GM23338 (cell line): Measurements from ENCODE around the gene LILRA6. TPM values are rescaled to one million over a fixed set of nuclear protein-coding genes. Genes with fewer than 3 reads are reported as not detected.
A peak's percentile ranks its signal among the peaks of the same experiment; 100 is the strongest.

Source experiments
- ATAC-seq: fragments of 200-7000 bp; cut with Tn5 transposase; 3 replicates; pipeline ENCODE4 v1.9.1; 2020
- DNase-seq: peaks from one replicate; pipeline ENCODE4 v3.0.0-alpha.2; 2015; ENCODE audit warnings: low spot score
- H2AFZ ChIP-seq: fragments of 200-600 bp; sonication (generic); 2 replicates; pipeline ENCODE4 v1.8.0; 2016; ENCODE audit warnings: antibody characterized with exemption, mild to moderate bottlenecking, moderate library complexity
- H3F3A ChIP-seq: fragments of 200-600 bp; sonication (generic); replicated peaks from 2 replicates; pipeline ENCODE4 v1.8.0; 2017; ENCODE audit warnings: antibody characterized with exemption, mixed run types, low read depth
- H3K27ac ChIP-seq: fragments of 200-600 bp; sonication (generic); 2 replicates; pipeline ENCODE4 v1.6.1; 2016; ENCODE audit warnings: low read depth
- H3K27me3 ChIP-seq: fragments of 200-600 bp; sonication (generic); 2 replicates; pipeline ENCODE4 v1.8.0; 2016; ENCODE audit warnings: mild to moderate bottlenecking, mixed run types, moderate library complexity; ENCODE audit not compliant: insufficient read depth
- H3K36me3 ChIP-seq: fragments of 200-600 bp; sonication (generic); 2 replicates; pipeline ENCODE4 v1.8.0; 2016; ENCODE audit warnings: mild to moderate bottlenecking; ENCODE audit not compliant: insufficient read depth
- H3K4me1 ChIP-seq: fragments of 200-600 bp; sonication (generic); 2 replicates; pipeline ENCODE4 v1.8.0; 2016; ENCODE audit warnings: mild to moderate bottlenecking, moderate library complexity; ENCODE audit not compliant: insufficient read depth
- H3K4me2 ChIP-seq: fragments of 200-600 bp; sonication (generic); 2 replicates; pipeline ENCODE4 v1.7.1; 2017; ENCODE audit warnings: mixed run types
- H3K4me3 ChIP-seq: fragments of 200-600 bp; sonication (generic); 2 replicates; pipeline ENCODE4 v1.6.1; 2016; ENCODE audit warnings: mixed run types
- H3K79me2 ChIP-seq: fragments of 200-600 bp; sonication (generic); replicated peaks from 2 replicates; pipeline ENCODE4 v1.8.0; 2017; ENCODE audit warnings: mild to moderate bottlenecking; ENCODE audit not compliant: insufficient read depth
- H3K9me2 ChIP-seq: fragments of 200-600 bp; sonication (generic); 2 replicates; pipeline ENCODE4 v1.8.0; 2017; ENCODE audit not compliant: insufficient read depth
- H4K20me1 ChIP-seq: fragments of 200-600 bp; sonication (generic); replicated peaks from 2 replicates; pipeline ENCODE4 v1.8.0; 2017; ENCODE audit warnings: mild to moderate bottlenecking; ENCODE audit not compliant: insufficient read depth
- H3K27ac Mint-ChIP-seq: 2 replicates; pipeline ENCODE4 v1.8.0; 2020; ENCODE audit warnings: inconsistent platforms, mild to moderate bottlenecking, moderate library complexity, mixed read lengths
- H3K27me3 Mint-ChIP-seq: 3 replicates; pipeline ENCODE4 v1.8.0; 2022; ENCODE audit warnings: low read depth, mild to moderate bottlenecking, moderate library complexity, mixed read lengths, inconsistent platforms; ENCODE audit not compliant: insufficient read depth, poor library complexity
- H3K36me3 Mint-ChIP-seq: 3 replicates; pipeline ENCODE4 v1.8.0; 2021; ENCODE audit warnings: low read depth, mild to moderate bottlenecking, inconsistent platforms, moderate library complexity, mixed read lengths
- H3K4me1 Mint-ChIP-seq: 3 replicates; pipeline ENCODE4 v1.8.0; 2020; ENCODE audit warnings: mild to moderate bottlenecking, inconsistent platforms, mixed read lengths
- H3K4me3 Mint-ChIP-seq: 3 replicates; pipeline ENCODE4 v1.8.0; 2021; ENCODE audit warnings: moderate library complexity, mild to moderate bottlenecking, inconsistent platforms, mixed read lengths
- H3K9me3 Mint-ChIP-seq: 3 replicates; pipeline ENCODE4 v1.8.0; 2020; ENCODE audit warnings: moderate library complexity, mild to moderate bottlenecking, inconsistent platforms, mixed read lengths
- CREB1 ChIP-seq: fragments of 250-450 bp; sonication (Bioruptor Pico); IDR thresholded peaks from 2 replicates; pipeline ENCODE4 v1.5.0; 2020; ENCODE audit warnings: low read depth, mild to moderate bottlenecking, moderate library complexity
- EZH2 ChIP-seq: fragments of 200-600 bp; sonication (generic); IDR thresholded peaks from one replicate; pipeline ENCODE4 v1.8.0; 2017; ENCODE audit warnings: antibody characterized with exemption, mild to moderate bottlenecking, low read depth; ENCODE audit not compliant: unreplicated experiment
- POLR2AphosphoS5 ChIP-seq: IDR thresholded peaks from 2 replicates; pipeline ENCODE4 v1.6.1; 2016; ENCODE audit warnings: antibody characterized with exemption, low read depth
- STAT1 ChIP-seq: IDR thresholded peaks from one replicate; pipeline ENCODE4 v1.6.1; 2016; ENCODE audit warnings: antibody characterized with exemption; ENCODE audit not compliant: unreplicated experiment
- ZNF462 ChIP-seq: fragments of 250-450 bp; sonication (Bioruptor Pico); IDR thresholded peaks from 2 replicates; pipeline ENCODE4 v1.5.0; 2020; ENCODE audit warnings: mild to moderate bottlenecking, moderate library complexity
- polyA plus RNA-seq: library from polyadenylated mRNA; unstranded; fragments of >200 nt; fragmentation: Nextera tagmentation; extraction: Ambion mirVana; gene quantifications from 2 replicates; pipeline ENCODE4 v1.2.1, GENCODE V29; 2016
- total RNA-seq: library from RNA; depleted of rRNA; stranded (reverse); fragments of >200 nt; shearing (Covaris generic); gene quantifications from 2 replicates; pipeline ENCODE4 v1.2.3, GENCODE V29; 2014
- TF ChIP-seq, protein P1 (sequence below), 2 experiments: fragments of 200-600 bp in 1 of 2; sonication (generic) in 1 of 2; conservative IDR thresholded peaks; 2 replicates each; pipeline versions ENCODE4 v1.5.1 to v1.6.1; 2016 to 2017; ENCODE audit warnings: antibody characterized with exemption in 2 of 2, low read depth in 2 of 2, mild to moderate bottlenecking in 2 of 2, moderate library complexity in 1 of 2

The LILRA6 gene
- total and polyA plus RNA-seq, 2 experiments from 2014 or later: not detected

DNA sequence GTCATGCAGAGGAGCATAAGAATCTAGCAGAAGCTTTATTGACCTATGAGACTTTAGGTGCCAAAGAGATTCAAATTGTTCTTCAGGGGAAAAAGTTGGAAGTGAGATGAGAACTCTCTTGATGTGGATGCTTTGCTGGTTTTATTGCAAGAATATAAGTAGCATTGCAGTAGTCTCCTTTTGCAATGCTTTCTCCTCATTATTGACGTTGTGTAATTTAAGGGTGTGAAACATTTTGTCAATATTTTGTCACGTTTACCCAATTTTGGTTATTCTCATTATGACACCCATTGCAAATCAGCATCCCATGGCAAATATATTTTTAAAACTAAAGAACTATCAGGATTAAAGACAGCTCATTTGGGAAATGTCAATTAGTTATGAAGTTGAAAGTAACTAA is 26.3 kb upstream of the LILRA6 start (continued):
- no peak for TF ChIP-seq POLR2AphosphoS5

- no peak overlapping the region for H3K4me3 ChIP-seq
- H3K9me3 Mint-ChIP-seq: no peaks in the 10 kb centered on the region; the same call in 2 of the 3 replicates
- no peaks in the 10 kb centered on the region for H3K79me2 ChIP-seq
- H3K27me3 ChIP-seq: no peaks in the 10 kb centered on the region
- peaks cover 5% of the 10 kb centered on the region; the same call in 2 of the 3 replicates for H3K4me1 Mint-ChIP-seq
- no peaks in the 10 kb centered on the region for H3F3A ChIP-seq
- no peak for TF ChIP-seq CREB1 (CRISPR knock-in tag)
- TF ChIP-seq, protein P1, sequence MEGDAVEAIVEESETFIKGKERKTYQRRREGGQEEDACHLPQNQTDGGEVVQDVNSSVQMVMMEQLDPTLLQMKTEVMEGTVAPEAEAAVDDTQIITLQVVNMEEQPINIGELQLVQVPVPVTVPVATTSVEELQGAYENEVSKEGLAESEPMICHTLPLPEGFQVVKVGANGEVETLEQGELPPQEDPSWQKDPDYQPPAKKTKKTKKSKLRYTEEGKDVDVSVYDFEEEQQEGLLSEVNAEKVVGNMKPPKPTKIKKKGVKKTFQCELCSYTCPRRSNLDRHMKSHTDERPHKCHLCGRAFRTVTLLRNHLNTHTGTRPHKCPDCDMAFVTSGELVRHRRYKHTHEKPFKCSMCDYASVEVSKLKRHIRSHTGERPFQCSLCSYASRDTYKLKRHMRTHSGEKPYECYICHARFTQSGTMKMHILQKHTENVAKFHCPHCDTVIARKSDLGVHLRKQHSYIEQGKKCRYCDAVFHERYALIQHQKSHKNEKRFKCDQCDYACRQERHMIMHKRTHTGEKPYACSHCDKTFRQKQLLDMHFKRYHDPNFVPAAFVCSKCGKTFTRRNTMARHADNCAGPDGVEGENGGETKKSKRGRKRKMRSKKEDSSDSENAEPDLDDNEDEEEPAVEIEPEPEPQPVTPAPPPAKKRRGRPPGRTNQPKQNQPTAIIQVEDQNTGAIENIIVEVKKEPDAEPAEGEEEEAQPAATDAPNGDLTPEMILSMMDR (conservative IDR thresholded peaks at IDR 0.05; ENCODE audit: low read depth in 2 of 2): peak; percentile 88 to 97
- TF ChIP-seq STAT1: no peak
- TF ChIP-seq POLR2AphosphoS5: no peak
- TF ChIP-seq ZNF462: peak; percentile 36; the same call in 1 of the 2 replicates
- no peak for TF ChIP-seq EZH2
- 0 out of 2 replicates have a peak overlapping the region, but pooled peaks have one; percentile 12 for H3K4me2 ChIP-seq
- H3K27ac Mint-ChIP-seq: no peak overlapping the region; the same call in 1 of the 2 replicates
- no peaks in the 10 kb centered on the region for H4K20me1 ChIP-seq
- no peaks in the 10 kb centered on the region for H3K36me3 ChIP-seq
- peak; percentile 100 for ATAC-seq
- H3K27me3 Mint-ChIP-seq: no peaks in the 10 kb centered on the region
- H3K36me3 Mint-ChIP-seq: no peaks in the 10 kb centered on the region
- H3K9me2 ChIP-seq: no peaks in the 10 kb centered on the region
- no peak overlapping the region for H3K27ac ChIP-seq
- no peak overlapping the region for H2AFZ ChIP-seq
- H3K4me1 ChIP-seq: no peaks in the 10 kb centered on the region; the same call in 1 of the 2 replicates
- no peak overlapping the region for H3K4me3 Mint-ChIP-seq
- peak; percentile 98 for DNase-seq
Observed at GRCh38 chr19:54266133-54266532, 23.5 kb upstream of the LILRA6 start.
